GM12878 (cell line): ENCODE data around the gene PRTFDC1. TPM values are rescaled to one million over a fixed set of nuclear protein-coding genes. Genes with fewer than 3 reads are reported as not detected.

Source experiments
- ATAC-seq: fragments of 200-7000 bp; cut with Tn5 transposase; 3 replicates; pipeline ENCODE4 v1.9.1; 2020; ENCODE audit warnings: mild to moderate bottlenecking, moderate library complexity
- BruUV-seq: library from RNA; stranded (reverse); fragments of 400-500 nt; replicated peaks from 2 replicates; lab custom pipeline; 2021; lab: Mats Ljungman, UMichigan
- CTCF ChIA-PET: fragments of 300-600 bp; sonication (Branson Sonifier 250); formaldehyde crosslinking; extraction: SDS; loops from one replicate; lab custom pipeline; 2021; ENCODE audit warnings: inconsistent platforms; lab: Yijun Ruan, JAX
- POLR2A ChIA-PET: fragments of 350-600 bp; formaldehyde crosslinking; extraction: SDS; loops from one replicate; lab custom pipeline; 2021; ENCODE audit warnings: inconsistent platforms; lab: Charles Lee
- RAD21 ChIA-PET: fragments of 300-600 bp; sonication (Branson Sonifier 250); formaldehyde crosslinking; loops from one replicate; lab custom pipeline; 2023; ENCODE audit warnings: antibody characterized with exemption; ENCODE audit not compliant: unreplicated experiment; lab: Charles Lee
- SMC1A ChIA-PET: fragments of 300-600 bp; sonication (Branson Sonifier 250); formaldehyde crosslinking; loops from one replicate; lab custom pipeline; 2023; ENCODE audit not compliant: unreplicated experiment, uncharacterized antibody; lab: Charles Lee
- DNase-seq: peaks from one replicate; pipeline ENCODE4 v3.0.0-alpha.2; 2011; ENCODE audit warnings: low read depth, low spot score
- FAIRE-seq: peaks from 3 replicates; lab custom pipeline; 2011; peaks lifted over from hg19 to GRCh38; lab: Jason Lieb, UNC
- H2AFZ ChIP-seq: 2 replicates; pipeline ENCODE4 v1.6.0; 2011; ENCODE audit warnings: low read depth, low read length, control low read depth; ENCODE audit not compliant: control insufficient read depth
- H3K27ac ChIP-seq: 2 replicates; pipeline ENCODE4 v1.5.1; 2011; ENCODE audit warnings: control low read depth; ENCODE audit not compliant: control insufficient read depth, insufficient read depth
- H3K27me3 ChIP-seq, 2 experiments: replicated peaks in 1 of 2; 2 replicates each; pipeline versions ENCODE4 v1.6.0 to v1.6.1; 2011; ENCODE audit warnings: low read length in 1 of 2; ENCODE audit not compliant: control insufficient read depth in 2 of 2, insufficient read depth in 2 of 2
- H3K36me3 ChIP-seq, 2 experiments: 2 replicates each; pipeline ENCODE4 v1.5.1; 2011; ENCODE audit warnings: low read length in 1 of 2; ENCODE audit not compliant: control insufficient read depth in 2 of 2, insufficient read depth in 2 of 2
- H3K4me1 ChIP-seq: 2 replicates; pipeline ENCODE4 v1.6.1; 2011; ENCODE audit warnings: mild to moderate bottlenecking, low read length, moderate library complexity, mixed read lengths; ENCODE audit not compliant: control insufficient read depth, insufficient read depth
- H3K4me2 ChIP-seq: 2 replicates; pipeline ENCODE4 v1.6.0; 2011; ENCODE audit warnings: control low read depth; ENCODE audit not compliant: control insufficient read depth, insufficient read depth
- H3K4me3 ChIP-seq: fragments of 200-600 bp; sonication (generic); 2 replicates; pipeline ENCODE4 v1.5.1; 2016
- H3K79me2 ChIP-seq: 2 replicates; pipeline ENCODE4 v1.6.0; 2011; ENCODE audit warnings: low read length; ENCODE audit not compliant: control insufficient read depth, insufficient read depth
- H3K9ac ChIP-seq: 2 replicates; pipeline ENCODE4 v1.8.0; 2011; ENCODE audit warnings: low read length, control low read depth, mixed read lengths; ENCODE audit not compliant: control insufficient read depth, insufficient read depth
- H3K9me3 ChIP-seq: replicated peaks from 3 replicates; pipeline ENCODE4 v1.5.1; 2011; ENCODE audit warnings: mild to moderate bottlenecking, low read length; ENCODE audit not compliant: control insufficient read depth, insufficient read depth
- H4K20me1 ChIP-seq: 2 replicates; pipeline ENCODE4 v1.6.0; 2011; ENCODE audit not compliant: control insufficient read depth, insufficient read depth
- CHD1 ChIP-seq: IDR thresholded peaks from 2 replicates; pipeline ENCODE4 v1.6.1; 2012; ENCODE audit warnings: low read depth, low read length, improper control_type of control experiment
- EZH2 ChIP-seq: IDR thresholded peaks from 2 replicates; pipeline ENCODE4 v1.6.1; 2012; ENCODE audit warnings: low read depth, mild to moderate bottlenecking, control low read depth, inconsistent platforms, low read length, borderline replicate concordance; ENCODE audit not compliant: control insufficient read depth
- GABPA ChIP-seq: IDR thresholded peaks from 2 replicates; pipeline ENCODE4 v1.6.1; 2014; ENCODE audit warnings: antibody characterized with exemption, low read depth, mild to moderate bottlenecking, inconsistent platforms
- NFIC ChIP-seq: IDR thresholded peaks from 2 replicates; pipeline ENCODE4 v1.6.1; 2012; ENCODE audit warnings: low read depth, mild to moderate bottlenecking, inconsistent platforms, low read length, moderate library complexity
- NFYA ChIP-seq: IDR thresholded peaks from 2 replicates; pipeline ENCODE4 v1.6.1; 2011; ENCODE audit warnings: low read depth, mild to moderate bottlenecking, low read length, improper control_type of control experiment, borderline replicate concordance
- NR2C1 ChIP-seq: fragments of 450-650 bp; IDR thresholded peaks from 2 replicates; pipeline ENCODE4 v1.6.1; 2017; ENCODE audit warnings: antibody characterized with exemption, mild to moderate bottlenecking, moderate library complexity
- SP1 ChIP-seq: IDR thresholded peaks from one replicate; pipeline ENCODE4 v1.6.1; 2011; ENCODE audit warnings: low read depth, low read length
- TCF7 ChIP-seq: IDR thresholded peaks from 2 replicates; pipeline ENCODE4 v1.6.1; 2014; ENCODE audit warnings: antibody characterized with exemption, borderline replicate concordance
- WGBS: methylation state at CpG from one replicate; pipeline ENCODE4 v1.1.6; 2016; ENCODE audit warnings: low lambda C conversion rate; ENCODE audit not compliant: insufficient replicate concordance, insufficient coverage; ENCODE audit errors: missing lambda C conversion rate; 5-methylcytosine and 5-hydroxymethylcytosine counted together
- in situ Hi-C: fragments of 300-500 bp; cut with MboI; formaldehyde crosslinking; loops from 9 replicates; pipeline ENCODE4 v1.14.3; 2018; ENCODE audit warnings: mixed read lengths
- intact Hi-C: fragments of 100-400 bp; cut with micrococcal nuclease; formaldehyde crosslinking; loops from one replicate; pipeline ENCODE4 v1.14.2; 2022; ENCODE audit not compliant: unreplicated experiment
- polyA plus RNA-seq, 11 experiments: library from polyadenylated mRNA; depleted of rRNA in 4 of 11; unstranded in 6 of 11; stranded (reverse) in 5 of 11; fragments of >200 nt; fragmentation: Nextera tagmentation in 4 of 11; fragmentation: Illumina TruSeq in 1 of 11; extraction: Ambion mirVana in 4 of 11; extraction: Trizol in 1 of 11; gene quantifications; 1 replicate in 1 of 11; 2 replicates in 10 of 11; pipeline versions ENCODE4 v1.2.1 to v1.2.3, GENCODE V29; 2011 to 2016; ENCODE audit warnings: inconsistent platforms in 2 of 11, missing spikeins in 2 of 11, low read depth in 1 of 11
- total RNA-seq, 4 experiments: library from RNA; depleted of rRNA in 3 of 4; stranded (reverse); fragments of >200 nt in 3 of 4; fragmentation: Illumina TruSeq in 1 of 4; extraction: Trizol in 1 of 4; gene quantifications; 2 replicates each; pipeline versions ENCODE4 v1.2.1 to v1.2.3, GENCODE V29; 2013 to 2021

PRTFDC1 gene
- total and polyA plus RNA-seq, 10 of the 15 experiments (the other 5 are each of a cell fraction or from before 2014, with no cell fraction given): 5.5 to 17.3 (median 11.3) TPM

DNA sequence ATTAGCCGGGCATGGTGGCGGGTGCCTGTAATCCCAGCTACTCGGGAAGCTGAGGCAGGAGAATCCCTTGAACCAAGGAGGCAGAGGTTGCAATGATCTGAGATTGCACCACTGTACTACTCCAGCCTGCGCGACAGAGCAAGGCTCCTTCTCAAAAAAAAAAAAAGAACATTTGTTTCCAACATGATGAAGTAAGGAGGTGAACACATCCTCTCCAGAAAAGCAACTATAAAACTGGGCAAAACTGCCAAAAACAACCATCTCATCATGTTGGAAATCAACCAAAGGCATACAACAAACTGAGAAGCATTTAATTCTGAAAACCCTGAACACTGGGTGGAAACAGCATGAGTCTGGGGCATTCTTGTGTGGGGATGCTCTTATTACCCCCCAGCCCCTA is 14.3 kb downstream of the PRTFDC1 start:
- no TSS peak for BruUV-seq
- Histone ChIP-seq H4K20me1 (no peaks in the 10 kb centered on the region), H3K4me2 (no peak overlapping the region), H3K79me2 (no peaks in the 10 kb centered on the region), H3K27ac (no peak overlapping the region), H2AFZ (no peak overlapping the region), H3K36me3 (no peaks in the 10 kb centered on the region), H3K9me3 (no peaks in the 10 kb centered on the region; the same call in 2 of the 3 replicates), H3K4me3 (no peak overlapping the region), H3K9ac (no peak overlapping the region), H3K4me1 (no peaks in the 10 kb centered on the region), H3K27me3 (no peaks in the 10 kb centered on the region)
- DNase-seq (no peak), FAIRE-seq (no peak), ATAC-seq (no peak)
- RAD21 ChIA-PET: interaction anchor here (16.1 kb wide), 1 partner anchor 7 kb away, joined by 274 read pairs; no protein-coding TSS in a partner anchor
- CTCF ChIA-PET: interaction anchor here (1.1 to 4.1 kb wide), 4 partner anchors 8 to 143 kb away, joined by 3 to 29 read pairs (median 4); no protein-coding TSS in a partner anchor
- 80% methylated on average over 5 of the region's 5 CpGs for WGBS
- SMC1A ChIA-PET: interaction anchor here (0.8 to 11.3 kb wide), 3 partner anchors 7 to 211 kb away, joined by 3 to 236 read pairs (median 29); no protein-coding TSS in a partner anchor
- TF ChIP-seq SP1 (no peak), TCF7 (no peak), EZH2 (no peak), NFYA (no peak), NFIC (no peak), GABPA (no peak), NR2C1 (no peak), CHD1 (no peak)
- intact Hi-C loops: no loop called here
- in situ Hi-C loops: no loop called here
- POLR2A ChIA-PET: interaction anchor here (1.6 to 1.9 kb wide), 2 partner anchors 8 to 10 kb away, joined by 11 read pairs; no protein-coding TSS in a partner anchor
